Measurements from ENCODE around the gene POU2F1.

POU2F1 gene

GRCh38 chr1:167332503-167332902 lies 111.8 kb downstream of the POU2F1 start:
- peaks cover 2% of the 10 kb centered on the region; the same call in 1 of the 2 replicates for H3K36me3 ChIP-seq (ENCODE audit: control insufficient read depth, insufficient read depth, low read length)
- no peaks in the 10 kb centered on the region for H3K27me3 ChIP-seq (replicated peaks; ENCODE audit: control insufficient read depth, insufficient read depth, low read length)
- no peak for DNase-seq (ENCODE audit: extremely low read depth, insufficient read length)
- TF ChIP-seq CTCF (IDR thresholded peaks at IDR 0.05; ENCODE audit: insufficient read depth, low read length, poor library complexity, severe bottlenecking), result no peak
- H3K4me3 ChIP-seq (replicated peaks; ENCODE audit: low read depth, low read length), result peak overlapping the region; percentile 5

- peaks cover 2% of the 10 kb centered on the region for H3K36me3 ChIP-seq (ENCODE audit: control insufficient read depth, insufficient read depth, low read length)
- no peaks in the 10 kb centered on the region for H3K27me3 ChIP-seq (replicated peaks; ENCODE audit: control insufficient read depth, insufficient read depth, low read length)
Measured at GRCh38 chr1:167333124-167333523, 112.4 kb downstream of the POU2F1 start.

GRCh38 chr1:167333703-167334102 lies 113.0 kb downstream of the POU2F1 start:
- DNase-seq (ENCODE audit: extremely low read depth, insufficient read length), result no peak
- Histone ChIP-seq H3K27me3 (replicated peaks; ENCODE audit: control insufficient read depth, insufficient read depth, low read length) (no peaks in the 10 kb centered on the region), H3K36me3 (ENCODE audit: control insufficient read depth, insufficient read depth, low read length) (peaks cover 2% of the 10 kb centered on the region), H3K4me3 (replicated peaks; ENCODE audit: low read depth, low read length) (no peak overlapping the region)
- TF ChIP-seq CTCF (IDR thresholded peaks at IDR 0.05; ENCODE audit: insufficient read depth, low read length, poor library complexity, severe bottlenecking), result no peak

More at GRCh38 chr1:167333124-167333523, 112.4 kb downstream of the POU2F1 start:
- H3K4me3 ChIP-seq (replicated peaks; ENCODE audit: low read depth, low read length), result no peak overlapping the region
- no peak for TF ChIP-seq CTCF (IDR thresholded peaks at IDR 0.05; ENCODE audit: insufficient read depth, low read length, poor library complexity, severe bottlenecking)
- DNase-seq (ENCODE audit: extremely low read depth, insufficient read length), result peak; percentile 24

GRCh38 chr1:167339405-167339804 lies 118.7 kb downstream of the POU2F1 start:
- Histone ChIP-seq H3K27me3 (replicated peaks; ENCODE audit: control insufficient read depth, insufficient read depth, low read length) (no peaks in the 10 kb centered on the region), H3K4me3 (replicated peaks; ENCODE audit: low read depth, low read length) (no peak overlapping the region), H3K36me3 (ENCODE audit: control insufficient read depth, insufficient read depth, low read length) (no peaks in the 10 kb centered on the region; the same call in 1 of the 2 replicates)
- no peak for TF ChIP-seq CTCF (IDR thresholded peaks at IDR 0.05; ENCODE audit: insufficient read depth, low read length, poor library complexity, severe bottlenecking)
- DNase-seq (ENCODE audit: extremely low read depth, insufficient read length), result no peak

- no peaks in the 10 kb centered on the region; the same call in 1 of the 2 replicates for H3K36me3 ChIP-seq (ENCODE audit: control insufficient read depth, insufficient read depth, low read length)
- TF ChIP-seq CTCF (IDR thresholded peaks at IDR 0.05; ENCODE audit: insufficient read depth, low read length, poor library complexity, severe bottlenecking), result peak; percentile 31
- no peaks in the 10 kb centered on the region for H3K27me3 ChIP-seq (replicated peaks; ENCODE audit: control insufficient read depth, insufficient read depth, low read length)
- DNase-seq (ENCODE audit: extremely low read depth, insufficient read length), result no peak
- no peak overlapping the region for H3K4me3 ChIP-seq (replicated peaks; ENCODE audit: low read depth, low read length)
Measured at GRCh38 chr1:167342846-167343245, 122.2 kb downstream of the POU2F1 start.

GRCh38 chr1:167344112-167344511 lies 123.4 kb downstream of the POU2F1 start:
- DNase-seq (ENCODE audit: extremely low read depth, insufficient read length), result no peak
- no peaks in the 10 kb centered on the region for H3K27me3 ChIP-seq (replicated peaks; ENCODE audit: control insufficient read depth, insufficient read depth, low read length)
- TF ChIP-seq CTCF (IDR thresholded peaks at IDR 0.05; ENCODE audit: insufficient read depth, low read length, poor library complexity, severe bottlenecking), result no peak
- H3K36me3 ChIP-seq (ENCODE audit: control insufficient read depth, insufficient read depth, low read length), result no peaks in the 10 kb centered on the region
- no peak overlapping the region for H3K4me3 ChIP-seq (replicated peaks; ENCODE audit: low read depth, low read length)
